Osteoblast (primary cell): Measurements from ENCODE around the gene NCLN. TPM values are rescaled to one million over a fixed set of nuclear protein-coding genes. Genes with fewer than 3 reads are reported as not detected.

ENCODE experiments used
- DNase-seq: peaks from one replicate; pipeline ENCODE4 v3.0.0; 2011; ENCODE audit warnings: low spot score, mixed read lengths; ENCODE audit not compliant: insufficient read length; ENCODE audit errors: missing footprints
- H2AFZ ChIP-seq: 2 replicates; pipeline ENCODE4 v1.6.0; 2011; ENCODE audit warnings: mild to moderate bottlenecking, low read length
- H3K27ac ChIP-seq: 2 replicates; pipeline ENCODE4 v1.5.1; 2011; ENCODE audit warnings: mild to moderate bottlenecking, low read depth, low read length, moderate library complexity
- H3K27me3 ChIP-seq: 2 replicates; pipeline ENCODE4 v1.6.0; 2012; ENCODE audit warnings: mild to moderate bottlenecking, control low read depth, inconsistent platforms, low read length, moderate library complexity; ENCODE audit not compliant: insufficient read depth
- H3K36me3 ChIP-seq: 2 replicates; pipeline ENCODE4 v1.5.1; 2011; ENCODE audit warnings: mild to moderate bottlenecking, low read length, control low read depth, moderate library complexity; ENCODE audit not compliant: insufficient read depth
- H3K4me1 ChIP-seq: 2 replicates; pipeline ENCODE4 v1.5.1; 2011; ENCODE audit warnings: mild to moderate bottlenecking, low read length, control low read depth, moderate library complexity; ENCODE audit not compliant: insufficient read depth
- H3K4me2 ChIP-seq: 2 replicates; pipeline ENCODE4 v1.6.0; 2011; ENCODE audit warnings: mild to moderate bottlenecking, low read length; ENCODE audit not compliant: insufficient read depth
- H3K4me3 ChIP-seq: fragments of 200-600 bp; sonication (generic); 3 replicates; pipeline ENCODE4 v1.5.1; 2012; ENCODE audit warnings: mild to moderate bottlenecking, low read length, inconsistent platforms; ENCODE audit not compliant: insufficient read depth
- H3K79me2 ChIP-seq: 2 replicates; pipeline ENCODE4 v1.6.0; 2012; ENCODE audit warnings: mild to moderate bottlenecking, low read length, control low read depth, inconsistent platforms; ENCODE audit not compliant: insufficient read depth
- H3K9me3 ChIP-seq: 2 replicates; pipeline ENCODE4 v1.5.1; 2011; ENCODE audit warnings: low read depth, low read length, control low read depth
- H4K20me1 ChIP-seq: 2 replicates; pipeline ENCODE4 v1.6.0; 2012; ENCODE audit warnings: mild to moderate bottlenecking, low read length, control low read depth; ENCODE audit not compliant: insufficient read depth
- total RNA-seq: library from RNA; depleted of rRNA; stranded (reverse); fragments of >200 nt; gene quantifications from 2 replicates; pipeline ENCODE4 v1.2.3, GENCODE V29; 2012
- TF ChIP-seq, protein P1 (sequence below): IDR thresholded peaks from 2 replicates; pipeline ENCODE4 v1.5.1; 2011; ENCODE audit warnings: mild to moderate bottlenecking, low read depth, low read length, moderate library complexity; ENCODE audit errors: extremely low read depth

The NCLN gene
- total RNA-seq, 1 donor: 39.4 TPM

DNA sequence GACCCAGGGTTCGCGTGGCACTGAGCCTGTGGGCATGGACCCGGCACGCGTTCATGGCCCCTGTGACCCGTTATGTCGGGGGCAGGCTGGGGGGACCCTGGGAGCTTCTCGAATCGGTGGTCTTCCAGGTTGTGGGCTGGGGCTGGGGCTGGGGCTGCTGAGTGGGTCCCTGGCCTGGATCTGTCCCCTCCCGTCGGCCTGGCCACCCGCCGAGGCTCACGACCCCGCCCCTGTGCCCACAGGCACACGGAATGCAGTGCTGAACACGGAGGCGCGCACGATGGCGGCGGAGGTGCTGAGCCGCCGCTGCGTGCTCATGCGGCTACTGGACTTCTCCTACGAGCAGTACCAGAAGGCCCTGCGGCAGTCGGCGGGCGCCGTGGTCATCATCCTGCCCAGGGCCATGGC, 6.5 kb downstream of the NCLN start:
- no peak overlapping the region for H2AFZ ChIP-seq
- TF ChIP-seq, protein P1, sequence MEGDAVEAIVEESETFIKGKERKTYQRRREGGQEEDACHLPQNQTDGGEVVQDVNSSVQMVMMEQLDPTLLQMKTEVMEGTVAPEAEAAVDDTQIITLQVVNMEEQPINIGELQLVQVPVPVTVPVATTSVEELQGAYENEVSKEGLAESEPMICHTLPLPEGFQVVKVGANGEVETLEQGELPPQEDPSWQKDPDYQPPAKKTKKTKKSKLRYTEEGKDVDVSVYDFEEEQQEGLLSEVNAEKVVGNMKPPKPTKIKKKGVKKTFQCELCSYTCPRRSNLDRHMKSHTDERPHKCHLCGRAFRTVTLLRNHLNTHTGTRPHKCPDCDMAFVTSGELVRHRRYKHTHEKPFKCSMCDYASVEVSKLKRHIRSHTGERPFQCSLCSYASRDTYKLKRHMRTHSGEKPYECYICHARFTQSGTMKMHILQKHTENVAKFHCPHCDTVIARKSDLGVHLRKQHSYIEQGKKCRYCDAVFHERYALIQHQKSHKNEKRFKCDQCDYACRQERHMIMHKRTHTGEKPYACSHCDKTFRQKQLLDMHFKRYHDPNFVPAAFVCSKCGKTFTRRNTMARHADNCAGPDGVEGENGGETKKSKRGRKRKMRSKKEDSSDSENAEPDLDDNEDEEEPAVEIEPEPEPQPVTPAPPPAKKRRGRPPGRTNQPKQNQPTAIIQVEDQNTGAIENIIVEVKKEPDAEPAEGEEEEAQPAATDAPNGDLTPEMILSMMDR: no peak
- peaks cover 64% of the 10 kb centered on the region for H3K79me2 ChIP-seq
- no peak overlapping the region for H3K27ac ChIP-seq
- H4K20me1 ChIP-seq: peaks cover 27% of the 10 kb centered on the region
- H3K27me3 ChIP-seq: no peaks in the 10 kb centered on the region
- peaks cover 4% of the 10 kb centered on the region for H3K4me1 ChIP-seq
- H3K4me3 ChIP-seq: no peak overlapping the region
- DNase-seq: no peak
- no peaks in the 10 kb centered on the region for H3K9me3 ChIP-seq
- H3K4me2 ChIP-seq: no peak overlapping the region
- peaks cover 3% of the 10 kb centered on the region for H3K36me3 ChIP-seq

DNA sequence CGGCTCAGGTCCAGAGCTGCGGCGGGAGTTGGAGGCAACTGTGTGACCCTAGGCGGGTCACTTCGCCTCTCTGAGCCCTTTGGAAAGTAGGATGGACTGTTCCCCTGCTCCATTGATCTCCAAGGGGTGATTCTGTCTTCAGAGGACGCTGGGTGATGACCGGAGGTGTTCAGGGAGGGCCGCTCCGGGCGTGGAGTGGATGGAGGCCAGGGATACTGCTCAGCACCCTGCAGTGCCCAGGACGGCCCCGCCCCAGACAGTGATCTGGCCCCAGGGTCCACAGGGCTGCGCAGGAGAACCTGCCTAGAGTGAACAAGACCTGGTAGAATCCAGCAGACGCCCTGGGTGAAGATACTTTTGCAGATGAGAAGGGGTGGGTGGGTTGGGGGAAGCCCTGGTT, 7.0 kb downstream of the NCLN start:
- Histone ChIP-seq H2AFZ (no peak overlapping the region), H3K4me1 (no peaks in the 10 kb centered on the region), H3K27me3 (no peaks in the 10 kb centered on the region), H4K20me1 (peaks cover 22% of the 10 kb centered on the region), H3K9me3 (no peaks in the 10 kb centered on the region), H3K27ac (no peak overlapping the region), H3K4me3 (no peak overlapping the region), H3K79me2 (peaks cover 59% of the 10 kb centered on the region), H3K4me2 (no peak overlapping the region), H3K36me3 (peaks cover 3% of the 10 kb centered on the region)
- TF ChIP-seq, protein P1: no peak
- DNase-seq: no peak

DNA sequence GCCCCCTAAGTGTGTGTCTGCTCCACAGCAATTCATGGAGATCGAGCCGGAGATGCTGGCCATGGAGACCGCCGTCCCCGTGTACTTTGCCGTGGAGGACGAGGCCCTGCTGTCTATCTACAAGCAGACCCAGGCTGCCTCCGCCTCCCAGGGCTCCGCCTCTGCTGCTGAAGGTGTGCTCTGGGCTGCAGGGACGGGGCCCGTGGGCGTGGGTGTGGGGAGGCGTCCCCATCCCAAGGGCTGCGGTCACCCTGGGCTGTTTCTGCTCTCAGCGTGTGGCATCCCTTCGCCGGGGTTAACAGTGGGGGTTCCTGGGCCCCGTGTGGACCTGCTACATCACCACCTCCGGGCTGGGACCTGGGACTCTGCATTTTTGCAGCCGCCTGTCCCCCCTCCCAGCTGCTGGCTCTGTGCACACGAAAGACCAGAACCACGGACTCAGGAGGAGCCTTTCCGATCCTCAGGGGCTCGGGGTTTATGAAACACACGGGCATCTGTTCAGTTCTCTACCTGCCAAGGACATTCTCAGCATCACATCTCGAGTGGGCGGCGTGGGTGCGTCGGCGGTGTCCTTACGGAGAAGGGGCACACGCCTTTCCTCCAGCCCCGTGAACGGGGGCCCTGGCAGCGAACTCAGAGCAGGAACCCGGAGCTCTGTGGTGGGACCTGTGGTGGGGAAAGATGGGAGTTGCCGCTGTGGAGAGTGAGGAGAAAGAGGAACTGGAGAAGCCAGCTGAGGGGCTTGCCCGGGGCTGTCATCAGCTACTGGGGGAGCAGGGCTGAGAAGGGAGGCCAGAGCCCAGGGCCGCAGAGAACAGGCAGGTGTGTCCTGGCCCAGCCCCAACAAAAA, 7.8 kb downstream of the NCLN start:
- TF ChIP-seq, protein P1: no peak
- no peaks in the 10 kb centered on the region for H3K36me3 ChIP-seq
- H3K27ac ChIP-seq: no peak overlapping the region
- no peaks in the 10 kb centered on the region for H3K4me1 ChIP-seq
- no peak overlapping the region for H3K4me3 ChIP-seq
- DNase-seq: no peak
- H2AFZ ChIP-seq: no peak overlapping the region
- H3K27me3 ChIP-seq: no peaks in the 10 kb centered on the region
- H3K9me3 ChIP-seq: no peaks in the 10 kb centered on the region
- peaks cover 17% of the 10 kb centered on the region for H4K20me1 ChIP-seq
- H3K4me2 ChIP-seq: no peak overlapping the region
- peaks cover 51% of the 10 kb centered on the region for H3K79me2 ChIP-seq
